Activated naive CD4-positive, alpha-beta T cell treated with anti-CD3 and anti-CD28 coated beads, Interleukin-2, amount 10 ng/mL, durations not matched to agents 7 days and 5 days (primary cell): ENCODE results near the gene CTTNBP2NL.
"Not testable (repeated sequence)": the region's sequence is repeated elsewhere in the genome, so short reads cannot be mapped to it uniquely, and the experiment has no call there.

Experiments used
- CTCF ChIA-PET: fragments of 350-600 bp; sonication (Branson Sonifier 250); formaldehyde crosslinking; loops from one replicate; lab custom pipeline; 2021; ENCODE audit warnings: antibody characterized with exemption; lab: Charles Lee
- DNase-seq: peaks from one replicate; pipeline ENCODE4 v3.0.0-alpha.2; 2020
- H3K27ac Mint-ChIP-seq: one replicate; pipeline ENCODE4 v1.8.0; 2021; ENCODE audit warnings: mild to moderate bottlenecking, moderate library complexity, mixed read lengths
- H3K27me3 Mint-ChIP-seq: one replicate; pipeline ENCODE4 v1.8.0; 2021; ENCODE audit warnings: mild to moderate bottlenecking, mixed read lengths
- H3K36me3 Mint-ChIP-seq: one replicate; pipeline ENCODE4 v1.8.0; 2021; ENCODE audit warnings: mixed read lengths
- H3K4me1 Mint-ChIP-seq: one replicate; pipeline ENCODE4 v1.8.0; 2021; ENCODE audit warnings: mixed read lengths
- H3K4me3 Mint-ChIP-seq: one replicate; pipeline ENCODE4 v1.8.0; 2021; ENCODE audit warnings: mild to moderate bottlenecking, moderate library complexity, mixed read lengths
- H3K9me3 Mint-ChIP-seq: one replicate; pipeline ENCODE4 v1.8.0; 2021; ENCODE audit warnings: mixed read lengths

CTTNBP2NL gene

GRCh38 chr1:112371775-112372174 lies 24.2 kb upstream of the CTTNBP2NL start:
- Mint-ChIP-seq H3K9me3 (no peaks in the 10 kb centered on the region), H3K4me1 (no peaks in the 10 kb centered on the region), H3K27ac (no peak overlapping the region), H3K36me3 (no peaks in the 10 kb centered on the region), H3K27me3 (peaks cover 50% of the 10 kb centered on the region), H3K4me3 (no peak overlapping the region)
- CTCF ChIA-PET, result interaction anchor here (0.9 to 6.5 kb wide), 7 partner anchors 9 to 87 kb away, joined by 3 to 61 read pairs (median 5); no protein-coding TSS in a partner anchor
- DNase-seq, result no peak

GRCh38 chr1:112373806-112374205 lies 22.2 kb upstream of the CTTNBP2NL start:
- no peak for DNase-seq
- CTCF ChIA-PET, result interaction anchor here (1.1 kb wide), 1 partner anchor 75 kb away, joined by 3 read pairs; no protein-coding TSS in a partner anchor
- Mint-ChIP-seq H3K27me3 (peaks cover 39% of the 10 kb centered on the region), H3K27ac (no peak overlapping the region), H3K36me3 (no peaks in the 10 kb centered on the region), H3K9me3 (no peaks in the 10 kb centered on the region), H3K4me1 (no peaks in the 10 kb centered on the region), H3K4me3 (no peak overlapping the region)

GRCh38 chr1:112375701-112376100 lies 20.3 kb upstream of the CTTNBP2NL start:
- Mint-ChIP-seq H3K4me3 (no peak overlapping the region), H3K27ac (no peak overlapping the region), H3K4me1 (no peaks in the 10 kb centered on the region), H3K36me3 (no peaks in the 10 kb centered on the region), H3K27me3 (peaks cover 29% of the 10 kb centered on the region), H3K9me3 (no peaks in the 10 kb centered on the region)
- DNase-seq, result no peak
- CTCF ChIA-PET, result no interaction called here

GRCh38 chr1:112380356-112380755 lies 15.7 kb upstream of the CTTNBP2NL start:
- Mint-ChIP-seq H3K27me3 (peaks cover 25% of the 10 kb centered on the region), H3K9me3 (no peaks in the 10 kb centered on the region), H3K36me3 (no peaks in the 10 kb centered on the region), H3K27ac (no peak overlapping the region), H3K4me1 (no peaks in the 10 kb centered on the region), H3K4me3 (no peak overlapping the region)
- no peak for DNase-seq
- CTCF ChIA-PET, result interaction anchor here (1.4 to 3.0 kb wide), 3 partner anchors 10 to 330 kb away, joined by 3 to 16 read pairs (median 14); no protein-coding TSS in a partner anchor

GRCh38 chr1:112381324-112382076 lies 14.5 kb upstream of the CTTNBP2NL start:
- CTCF ChIA-PET, result interaction anchor here (0.8 to 3.0 kb wide), 4 partner anchors 9 to 329 kb away, joined by 3 to 16 read pairs (median 10); no protein-coding TSS in a partner anchor
- Mint-ChIP-seq H3K4me3 (no peak overlapping the region), H3K9me3 (no peaks in the 10 kb centered on the region), H3K36me3 (no peaks in the 10 kb centered on the region), H3K4me1 (no peaks in the 10 kb centered on the region), H3K27ac (no peak overlapping the region), H3K27me3 (peaks cover 26% of the 10 kb centered on the region)
- no peak for DNase-seq

GRCh38 chr1:112383759-112384370 lies 12.1 kb upstream of the CTTNBP2NL start:
- Mint-ChIP-seq H3K27ac (no peak overlapping the region), H3K4me1 (no peaks in the 10 kb centered on the region), H3K27me3 (peaks cover 43% of the 10 kb centered on the region), H3K9me3 (no peaks in the 10 kb centered on the region), H3K4me3 (no peak overlapping the region), H3K36me3 (no peaks in the 10 kb centered on the region)
- no peak for DNase-seq
- CTCF ChIA-PET, result no interaction called here

- Mint-ChIP-seq H3K4me3 (no peak overlapping the region), H3K36me3 (no peaks in the 10 kb centered on the region), H3K27me3 (peaks cover 56% of the 10 kb centered on the region), H3K9me3 (no peaks in the 10 kb centered on the region), H3K27ac (no peak overlapping the region), H3K4me1 (peaks cover 6% of the 10 kb centered on the region)
- no peak for DNase-seq
- CTCF ChIA-PET, result no interaction called here
Measured at GRCh38 chr1:112386024-112386723, 9.8 kb upstream of the CTTNBP2NL start.

GRCh38 chr1:112386731-112387346 lies 9.2 kb upstream of the CTTNBP2NL start:
- H3K27me3 Mint-ChIP-seq, result peaks cover 54% of the 10 kb centered on the region
- H3K4me1 Mint-ChIP-seq, result peaks cover 8% of the 10 kb centered on the region
- H3K36me3 Mint-ChIP-seq, result no peaks in the 10 kb centered on the region
- CTCF ChIA-PET, result no interaction called here
- DNase-seq, result no peak
- no peak overlapping the region for H3K27ac Mint-ChIP-seq
- H3K4me3 Mint-ChIP-seq, result no peak overlapping the region
- no peaks in the 10 kb centered on the region for H3K9me3 Mint-ChIP-seq

- no peak overlapping the region for H3K27ac Mint-ChIP-seq
- H3K27me3 Mint-ChIP-seq, result peaks cover 54% of the 10 kb centered on the region
- DNase-seq, result no peak
- H3K4me1 Mint-ChIP-seq, result peaks cover 8% of the 10 kb centered on the region
- H3K36me3 Mint-ChIP-seq, result no peaks in the 10 kb centered on the region
- H3K4me3 Mint-ChIP-seq, result no peak overlapping the region
- CTCF ChIA-PET, result no interaction called here
- no peaks in the 10 kb centered on the region for H3K9me3 Mint-ChIP-seq
Measured at GRCh38 chr1:112387807-112388206, 8.2 kb upstream of the CTTNBP2NL start.

GRCh38 chr1:112388436-112388835 lies 7.6 kb upstream of the CTTNBP2NL start:
- no peak for DNase-seq
- CTCF ChIA-PET, result interaction anchor here (4.8 kb wide), 1 partner anchor 77 kb away, joined by 78 read pairs; no protein-coding TSS in a partner anchor
- no peaks in the 10 kb centered on the region for H3K36me3 Mint-ChIP-seq
- H3K4me1 Mint-ChIP-seq, result peaks cover 8% of the 10 kb centered on the region
- H3K4me3 Mint-ChIP-seq, result no peak overlapping the region
- no peak overlapping the region for H3K27ac Mint-ChIP-seq
- peaks cover 51% of the 10 kb centered on the region for H3K27me3 Mint-ChIP-seq
- H3K9me3 Mint-ChIP-seq, result no peaks in the 10 kb centered on the region

- peaks cover 56% of the 10 kb centered on the region for H3K27me3 Mint-ChIP-seq
- H3K36me3 Mint-ChIP-seq, result no peaks in the 10 kb centered on the region
- H3K4me1 Mint-ChIP-seq, result peaks cover 8% of the 10 kb centered on the region
- DNase-seq, result no peak
- no peak overlapping the region for H3K27ac Mint-ChIP-seq
- no peak overlapping the region for H3K4me3 Mint-ChIP-seq
- no peaks in the 10 kb centered on the region for H3K9me3 Mint-ChIP-seq
- CTCF ChIA-PET, result interaction anchor here (0.8 to 4.8 kb wide), 6 partner anchors 8 to 415 kb away, joined by 3 to 78 read pairs (median 28); partner anchors contain the start of genes PPM1J and RHOC
Measured at GRCh38 chr1:112389689-112390088, 6.3 kb upstream of the CTTNBP2NL start.

GRCh38 chr1:112390335-112390734 lies 5.7 kb upstream of the CTTNBP2NL start:
- DNase-seq, H3K9me3 Mint-ChIP-seq, H3K4me3 Mint-ChIP-seq, H3K36me3 Mint-ChIP-seq, H3K27ac Mint-ChIP-seq, H3K4me1 Mint-ChIP-seq: not testable (repeated sequence)
- CTCF ChIA-PET, result interaction anchor here (0.7 to 4.8 kb wide), 15 partner anchors 9 to 325 kb away, joined by 3 to 78 read pairs (median 6); partner anchors contain the start of genes PPM1J and RHOC
- H3K27me3 Mint-ChIP-seq, result peaks cover 52% of the 10 kb centered on the region

- Mint-ChIP-seq H3K4me3 (peak overlapping the region; percentile 25), H3K36me3 (no peaks in the 10 kb centered on the region), H3K27ac (no peak overlapping the region), H3K9me3 (no peaks in the 10 kb centered on the region), H3K27me3 (peaks cover 57% of the 10 kb centered on the region), H3K4me1 (peaks cover 16% of the 10 kb centered on the region)
- CTCF ChIA-PET, result interaction anchor here (0.6 to 4.8 kb wide), 25 partner anchors 9 to 682 kb away, joined by 3 to 78 read pairs (median 4); partner anchors contain the start of genes LRIG2, PPM1J and RHOC
- DNase-seq, result peak; percentile 85
Measured at GRCh38 chr1:112390775-112391602, 5.0 kb upstream of the CTTNBP2NL start.
